HepG2 (cell line): ENCODE data around the gene MAGT1. TPM values are rescaled to one million over a fixed set of nuclear protein-coding genes. Genes with fewer than 3 reads are reported as not detected.
A peak's percentile ranks its signal among the peaks of the same experiment; 100 is the strongest.

Source experiments
- HHEX ChIP-seq: IDR thresholded peaks from 2 replicates; pipeline ENCODE4 v1.6.1; 2016; ENCODE audit warnings: control low read depth
- KDM4B ChIP-seq: sonication (generic); formaldehyde crosslinking; IDR thresholded peaks from 2 replicates; pipeline ENCODE4 v1.4.0; 2020; ENCODE audit warnings: missing genetic modification reagents
- KDM5A ChIP-seq: fragments of 200-600 bp; sonication (generic); IDR thresholded peaks from 2 replicates; pipeline ENCODE4 v1.7.0; 2018; ENCODE audit warnings: antibody characterized with exemption, mild to moderate bottlenecking, low read length, borderline replicate concordance
- MIER2 ChIP-seq: IDR thresholded peaks from 2 replicates; pipeline ENCODE4 v1.6.1; 2016; ENCODE audit warnings: missing biosample characterization, missing genetic modification reagents
- PBX3 ChIP-seq: sonication (generic); formaldehyde crosslinking; IDR thresholded peaks from 2 replicates; pipeline ENCODE4 v1.8.1; 2023; ENCODE audit warnings: missing genetic modification reagents, inconsistent platforms, borderline replicate concordance
- SNAPC4 ChIP-seq: sonication (generic); formaldehyde crosslinking; IDR thresholded peaks from 2 replicates; pipeline ENCODE4 v1.4.0; 2020; ENCODE audit warnings: mild to moderate bottlenecking, missing genetic modification reagents
- SNRNP70 ChIP-seq: fragments of 200-400 bp; formaldehyde crosslinking; IDR thresholded peaks from 2 replicates; pipeline ENCODE4 v1.6.1; 2017; ENCODE audit warnings: mild to moderate bottlenecking, low read depth, low read length, moderate library complexity
- TBX2 ChIP-seq: sonication (generic); formaldehyde crosslinking; IDR thresholded peaks from 2 replicates; pipeline ENCODE4 v1.5.0; 2020; ENCODE audit warnings: missing genetic modification reagents, mild to moderate bottlenecking, borderline replicate concordance
- ZBTB4 ChIP-seq: sonication (generic); formaldehyde crosslinking; IDR thresholded peaks from 2 replicates; pipeline ENCODE4 v1.4.0; 2020; ENCODE audit warnings: missing genetic modification reagents, mild to moderate bottlenecking, borderline replicate concordance
- ZBTB7A ChIP-seq: sonication (generic); formaldehyde crosslinking; IDR thresholded peaks from 2 replicates; pipeline ENCODE4 v1.8.0; 2022; ENCODE audit warnings: mild to moderate bottlenecking, missing genetic modification reagents
- ZFP37 ChIP-seq: sonication (generic); formaldehyde crosslinking; IDR thresholded peaks from 2 replicates; pipeline ENCODE4 v1.4.0; 2020; ENCODE audit warnings: missing genetic modification reagents, borderline replicate concordance
- ZFYVE20 ChIP-seq: sonication (generic); formaldehyde crosslinking; IDR thresholded peaks from 2 replicates; pipeline ENCODE4 v1.8.0; 2023; ENCODE audit warnings: low read depth, mild to moderate bottlenecking, moderate library complexity, missing genetic modification reagents, borderline replicate concordance
- ZKSCAN8 ChIP-seq: IDR thresholded peaks from 2 replicates; pipeline ENCODE4 v1.6.1; 2016; ENCODE audit warnings: borderline replicate concordance, missing genetic modification reagents, missing compliant biosample characterization
- ZNF101 ChIP-seq: sonication (generic); formaldehyde crosslinking; IDR thresholded peaks from 2 replicates; pipeline ENCODE4 v1.4.0; 2020; ENCODE audit warnings: mild to moderate bottlenecking, low read depth, missing genetic modification reagents, borderline replicate concordance
- ZNF414 ChIP-seq: sonication (generic); formaldehyde crosslinking; IDR thresholded peaks from 2 replicates; pipeline ENCODE4 v1.5.0; 2020; ENCODE audit warnings: missing genetic modification reagents
- ZNF468 ChIP-seq: sonication (generic); formaldehyde crosslinking; IDR thresholded peaks from 2 replicates; pipeline ENCODE4 v1.8.0; 2022; ENCODE audit warnings: mild to moderate bottlenecking, moderate library complexity, missing genetic modification reagents
- ZNF552 ChIP-seq: sonication (generic); formaldehyde crosslinking; IDR thresholded peaks from 2 replicates; pipeline ENCODE4 v1.9.0; 2022; ENCODE audit warnings: missing genetic modification reagents, mild to moderate bottlenecking, borderline replicate concordance
- ZNF672 ChIP-seq: sonication (generic); formaldehyde crosslinking; IDR thresholded peaks from 2 replicates; pipeline ENCODE4 v1.8.1; 2022; ENCODE audit warnings: missing genetic modification reagents
- ZNF781 ChIP-seq: sonication (generic); formaldehyde crosslinking; IDR thresholded peaks from 2 replicates; pipeline ENCODE4 v1.5.1; 2020; ENCODE audit warnings: borderline replicate concordance, mild to moderate bottlenecking, missing genetic modification reagents; ENCODE audit errors: not compliant biosample characterization
- polyA plus RNA-seq, 8 experiments: library from polyadenylated mRNA; depleted of rRNA in 3 of 8; stranded (reverse) in 7 of 8; unstranded in 1 of 8; fragments of >200 nt; fragmentation: Illumina TruSeq in 4 of 8; extraction: Trizol in 4 of 8; gene quantifications; 2 replicates each; pipeline versions ENCODE4 v1.2.1 to v1.2.3, GENCODE V29; 2011 to 2016; ENCODE audit warnings: low read depth in 4 of 8, missing spikeins in 1 of 8, mixed read lengths in 1 of 8; ENCODE audit not compliant: insufficient read depth in 1 of 8
- total RNA-seq, 5 experiments: library from RNA; depleted of rRNA; stranded (reverse); fragments of >200 nt; fragmentation: Illumina TruSeq; extraction: Trizol; gene quantifications; 2 replicates each; pipeline ENCODE4 v1.2.3, GENCODE V29; 2016; ENCODE audit warnings: low read depth in 1 of 5

MAGT1 gene
- total and polyA plus RNA-seq, 2 of the 13 experiments (the other 11 are each of a cell fraction or from before 2014, with no cell fraction given), result 38.0 to 75.0 TPM

- TF ChIP-seq KDM4B (CRISPR knock-in tag) (no peak), ZKSCAN8 (no peak), SNRNP70 (no peak), KDM5A (peak; percentile 66; the same call in 1 of the 2 replicates), ZNF414 (CRISPR knock-in tag) (no peak), PBX3 (CRISPR knock-in tag) (no peak), SNAPC4 (CRISPR knock-in tag) (no peak), ZNF781 (CRISPR knock-in tag) (no peak), ZBTB4 (CRISPR knock-in tag) (no peak), TBX2 (CRISPR knock-in tag) (no peak), ZNF468 (CRISPR knock-in tag) (no peak), ZFYVE20 (CRISPR knock-in tag) (no peak), ZFP37 (CRISPR knock-in tag) (no peak), HHEX (no peak), ZNF101 (CRISPR knock-in tag) (no peak), MIER2 (CRISPR knock-in tag) (no peak), ZNF672 (CRISPR knock-in tag) (no peak), ZNF552 (CRISPR knock-in tag) (no peak), ZBTB7A (CRISPR knock-in tag) (no peak)
Observed at GRCh38 chrX:77899081-77899828, 4.0 kb upstream of the MAGT1 start, which contains the start of gene COX7B (continued).
